NCI-H2196 treated with DMSO at 0.1 percent for 48 hours (cell line): ENCODE data around the gene CSH2.
"Not testable (repeated sequence)": the region's sequence is repeated elsewhere in the genome, so short reads cannot be mapped to it uniquely, and the experiment has no call there.

Experiments used
- DNase-seq: peaks from one replicate; lab custom pipeline; 2025; ENCODE audit not compliant: unreplicated experiment; lab: John Stamatoyannopoulos, UW

Gene CSH2

GRCh38 chr17:63873577-63873976 is at the start of gene CSH2:
TSS of gene CSH2 (minus strand) at chr17:63873677. CDS start at chr17:63873614, 63 bp downstream.
- DNase-seq, result not testable (repeated sequence)

- DNase-seq, result not testable (repeated sequence)
Measured at GRCh38 chr17:63922402-63922801, 48.9 kb upstream of the CSH2 start.

GRCh38 chr17:63920779-63921178 is 47.3 kb upstream of the CSH2 start:
- not testable (repeated sequence) for DNase-seq

GRCh38 chr17:63920050-63920449 is 46.6 kb upstream of the CSH2 start:
- not testable (repeated sequence) for DNase-seq

GRCh38 chr17:63919311-63919723 is 45.8 kb upstream of the CSH2 start:
- DNase-seq, result peak; percentile 17

GRCh38 chr17:63918789-63919305 is 45.4 kb upstream of the CSH2 start, which contains the start of gene GH1:
TSS of gene GH1 (minus strand) at chr17:63918839. CDS start at chr17:63918776, 63 bp downstream.
- DNase-seq, result not testable (repeated sequence)

GRCh38 chr17:63918305-63918704 is 44.8 kb upstream of the CSH2 start:
- DNase-seq, result no peak

GRCh38 chr17:63917646-63918045 is 44.2 kb upstream of the CSH2 start:
- no peak for DNase-seq

- DNase-seq, result not testable (repeated sequence)
Measured at GRCh38 chr17:63917206-63917605, 43.7 kb upstream of the CSH2 start.

- DNase-seq, result no peak
Measured at GRCh38 chr17:63916566-63917185, 43.2 kb upstream of the CSH2 start.

GRCh38 chr17:63915753-63916152 is 42.3 kb upstream of the CSH2 start:
- not testable (repeated sequence) for DNase-seq

- DNase-seq, result no peak
Measured at GRCh38 chr17:63914471-63914870, 41.0 kb upstream of the CSH2 start.

GRCh38 chr17:63911657-63912100 is 38.2 kb upstream of the CSH2 start:
- DNase-seq, result no peak

- DNase-seq, result no peak
Measured at GRCh38 chr17:63911041-63911635, 37.7 kb upstream of the CSH2 start, which contains the start of gene CSHL1. TSS of gene CSHL1 (minus strand) at chr17:63911258. CDS start at chr17:63911196, 62 bp downstream.

- no peak for DNase-seq
Measured at GRCh38 chr17:63910096-63910495, 36.6 kb upstream of the CSH2 start.

GRCh38 chr17:63909586-63909985 is 36.1 kb upstream of the CSH2 start:
- not testable (repeated sequence) for DNase-seq

GRCh38 chr17:63907161-63907778 is 33.8 kb upstream of the CSH2 start:
- DNase-seq, result not testable (repeated sequence)

- not testable (repeated sequence) for DNase-seq
Measured at GRCh38 chr17:63904796-63905195, 31.3 kb upstream of the CSH2 start.

- not testable (repeated sequence) for DNase-seq
Measured at GRCh38 chr17:63903787-63904201, 30.3 kb upstream of the CSH2 start.

- not testable (repeated sequence) for DNase-seq
Measured at GRCh38 chr17:63901971-63902370, 28.5 kb upstream of the CSH2 start.

- DNase-seq, result not testable (repeated sequence)
Measured at GRCh38 chr17:63898899-63899798, 25.7 kb upstream of the CSH2 start.
